ENCODE data around the gene BMP8A. TPM values are rescaled to one million over a fixed set of nuclear protein-coding genes. Genes with fewer than 3 reads are reported as not detected.

The BMP8A gene
- total RNA-seq, 1 experiment from 2014 or later, result 4.1 TPM

GRCh38 chr1:39531526-39531925 is 40.1 kb downstream of the BMP8A start:
- Histone ChIP-seq H3K27ac (ENCODE audit: low read depth, low read length) (no peak overlapping the region), H3K4me1 (ENCODE audit: control insufficient read depth in 1 of 2, insufficient read depth in 2 of 2, low read length in 2 of 2) (no peaks in the 10 kb centered on the region), H4K20me1 (ENCODE audit: insufficient read depth) (no peaks in the 10 kb centered on the region), H3K9ac (ENCODE audit: low read length) (no peak overlapping the region), H3K27me3 (ENCODE audit: insufficient read depth, low read length) (no peaks in the 10 kb centered on the region), H3K9me3 (ENCODE audit: control insufficient read depth in 1 of 2, insufficient read depth in 1 of 2, low read depth in 1 of 2, low read length in 2 of 2) (no peaks in the 10 kb centered on the region), H2AFZ (ENCODE audit: low read depth, low read length, poor library complexity, severe bottlenecking) (no peak overlapping the region), H3K79me2 (ENCODE audit: insufficient read depth, low read length) (no peaks in the 10 kb centered on the region), H3K9me2 (ENCODE audit: insufficient read depth) (no peaks in the 10 kb centered on the region), H3K36me3 (ENCODE audit: control insufficient read depth in 1 of 2, insufficient read depth in 2 of 2, low read length in 2 of 2) (peaks cover 2 to 9% of the 10 kb centered on the region in 2 experiments; a peak in 1 of 4 replicates), H3K4me2 (ENCODE audit: low read length) (no peak overlapping the region), H3K4me3 (replicated peaks in 1 of 2; ENCODE audit: low read depth in 1 of 2, low read length in 2 of 2) (no peak overlapping the region)
- CTCF ChIA-PET, result no interaction called here
- no peak for TF ChIP-seq FOSL1 (IDR thresholded peaks at IDR 0.05; ENCODE audit: low read depth)
- no peak for TF ChIP-seq YY1 (IDR thresholded peaks at IDR 0.05; ENCODE audit: extremely low read depth, insufficient replicate concordance, low read depth, low read length)
- no peak for TF ChIP-seq ATF3 (IDR thresholded peaks at IDR 0.05)
- no peak for TF ChIP-seq CBX3 (IDR thresholded peaks at IDR 0.05; ENCODE audit: low read depth)
- TF ChIP-seq EZH2 (IDR thresholded peaks at IDR 0.05), result no peak
- TF ChIP-seq CEBPB (IDR thresholded peaks at IDR 0.05; ENCODE audit: low read depth), result no peak
- no peak for TF ChIP-seq JUND (IDR thresholded peaks at IDR 0.05)
- TF ChIP-seq CTCF (IDR thresholded peaks at IDR 0.05 in 2 of 3, conservative IDR thresholded peaks at IDR 0.05 in 1 of 3; ENCODE audit: borderline replicate concordance in 1 of 3, insufficient read depth in 1 of 3, low read depth in 2 of 3, low read length in 2 of 3), result no peak
- DNase-seq (ENCODE audit: low read depth, low spot score) (no peak), ATAC-seq (no peak)
- POLR2A ChIA-PET, result no interaction called here
- intact Hi-C loops (cut with micrococcal nuclease), result no loop called here
- RAD21 ChIA-PET (ENCODE audit: low non-redundant PET in 1 of 2, low total read pairs in 2 of 2, uncharacterized antibody in 2 of 2, unreplicated experiment in 2 of 2), result no interaction called here
- BruUV-seq (replicated peaks), result no TSS peak

GRCh38 chr1:39533442-39533841 is 42.0 kb downstream of the BMP8A start:
- Histone ChIP-seq H3K4me3 (replicated peaks in 1 of 2; ENCODE audit: low read depth in 1 of 2, low read length in 2 of 2) (no peak overlapping the region), H3K9ac (ENCODE audit: low read length) (no peak overlapping the region), H3K4me2 (ENCODE audit: low read length) (no peak overlapping the region), H3K36me3 (ENCODE audit: control insufficient read depth in 1 of 2, insufficient read depth in 2 of 2, low read length in 2 of 2) (peaks cover 2 to 9% of the 10 kb centered on the region in 2 experiments; a peak in 1 of 4 replicates), H4K20me1 (ENCODE audit: insufficient read depth) (no peaks in the 10 kb centered on the region), H3K9me2 (ENCODE audit: insufficient read depth) (no peaks in the 10 kb centered on the region), H2AFZ (ENCODE audit: low read depth, low read length, poor library complexity, severe bottlenecking) (no peak overlapping the region), H3K27ac (ENCODE audit: low read depth, low read length) (no peak overlapping the region), H3K27me3 (ENCODE audit: insufficient read depth, low read length) (no peaks in the 10 kb centered on the region), H3K4me1 (ENCODE audit: control insufficient read depth in 1 of 2, insufficient read depth in 2 of 2, low read length in 2 of 2) (no peaks in the 10 kb centered on the region), H3K9me3 (ENCODE audit: control insufficient read depth in 1 of 2, insufficient read depth in 1 of 2, low read depth in 1 of 2, low read length in 2 of 2) (no peaks in the 10 kb centered on the region), H3K79me2 (ENCODE audit: insufficient read depth, low read length) (no peaks in the 10 kb centered on the region)
- no TSS peak for BruUV-seq (replicated peaks)
- intact Hi-C loops (cut with micrococcal nuclease), result no loop called here
- no peak for DNase-seq (ENCODE audit: low read depth, low spot score)
- POLR2A ChIA-PET, result no interaction called here
- RAD21 ChIA-PET (ENCODE audit: low non-redundant PET in 1 of 2, low total read pairs in 2 of 2, uncharacterized antibody in 2 of 2, unreplicated experiment in 2 of 2), result no interaction called here
- TF ChIP-seq CTCF (IDR thresholded peaks at IDR 0.05 in 2 of 3, conservative IDR thresholded peaks at IDR 0.05 in 1 of 3; ENCODE audit: borderline replicate concordance in 1 of 3, insufficient read depth in 1 of 3, low read depth in 2 of 3, low read length in 2 of 3), result no peak
- CTCF ChIA-PET, result no interaction called here
- no peak for ATAC-seq

Measured in HCT116 (cell line).